ENCODE data around the gene TICAM1. TPM values are rescaled to one million over a fixed set of nuclear protein-coding genes. Genes with fewer than 3 reads are reported as not detected.

Gene TICAM1
- total RNA-seq, 1 experiment from 2014 or later: 7.0 TPM

DNA sequence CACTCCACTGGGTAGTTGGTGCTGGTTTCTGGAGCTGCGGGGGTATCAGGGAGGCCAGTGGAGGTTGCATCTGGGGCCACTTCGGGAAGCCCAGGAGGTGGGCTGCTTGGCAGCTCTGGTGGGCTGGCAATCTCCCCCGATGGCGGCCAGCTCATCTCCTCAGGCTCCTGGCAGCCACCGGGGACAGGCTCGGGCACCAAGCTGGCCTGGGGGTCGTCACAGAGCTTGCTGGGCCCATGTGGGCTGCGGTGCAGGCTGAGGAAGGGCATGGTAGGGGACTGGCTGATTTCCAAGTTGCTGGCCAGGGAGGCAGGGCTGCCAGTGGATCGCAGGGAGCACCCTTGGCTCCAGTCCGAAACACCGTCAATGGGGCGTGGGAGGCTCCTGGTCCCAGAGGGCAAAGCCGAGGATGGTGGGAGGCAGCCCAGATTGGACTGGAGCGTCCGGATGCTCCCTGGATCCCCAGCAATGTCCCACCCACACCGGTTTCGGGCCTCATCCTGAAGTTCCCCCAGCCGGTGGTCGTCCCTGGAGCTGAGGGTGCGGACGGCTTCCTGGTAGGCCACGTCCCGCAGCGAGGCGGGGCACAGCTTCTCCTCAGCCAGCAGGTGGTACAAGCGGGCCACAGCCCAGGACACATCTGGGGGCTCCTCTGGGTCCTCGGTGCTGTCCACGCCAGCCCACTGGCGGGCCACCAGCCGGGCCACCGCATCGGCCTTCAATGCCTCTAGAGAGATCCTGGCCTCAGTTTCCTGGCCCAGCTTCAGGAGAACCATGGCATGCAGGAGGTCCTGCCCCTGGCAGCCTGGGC lies 13.8 kb downstream of the TICAM1 start:
- Histone ChIP-seq H3K36me3 (ENCODE audit: insufficient read depth, low read length, poor library complexity, severe bottlenecking) (peaks cover 9% of the 10 kb centered on the region), H3K9me3 (ENCODE audit: low read depth, low read length, poor library complexity, severe bottlenecking) (no peaks in the 10 kb centered on the region), H3K4me3 (ENCODE audit: low read depth, low read length, poor library complexity, severe bottlenecking) (no peak overlapping the region), H3K4me1 (ENCODE audit: insufficient read depth, low read length, poor library complexity, severe bottlenecking) (peaks cover 5% of the 10 kb centered on the region), H3K27me3 (replicated peaks; ENCODE audit: insufficient read depth, low read depth, low read length, poor library complexity) (no peaks in the 10 kb centered on the region), H3K27ac (ENCODE audit: low read depth, low read length, poor library complexity, severe bottlenecking) (no peak overlapping the region)
- no peak for DNase-seq (ENCODE audit: low spot score)
- no TSS peak for BruUV-seq (replicated peaks)
- ChIA-PET POLR2A (ENCODE audit: low non-redundant PET) (no interaction called here), CTCF (no interaction called here)
- TF ChIP-seq, protein P1, sequence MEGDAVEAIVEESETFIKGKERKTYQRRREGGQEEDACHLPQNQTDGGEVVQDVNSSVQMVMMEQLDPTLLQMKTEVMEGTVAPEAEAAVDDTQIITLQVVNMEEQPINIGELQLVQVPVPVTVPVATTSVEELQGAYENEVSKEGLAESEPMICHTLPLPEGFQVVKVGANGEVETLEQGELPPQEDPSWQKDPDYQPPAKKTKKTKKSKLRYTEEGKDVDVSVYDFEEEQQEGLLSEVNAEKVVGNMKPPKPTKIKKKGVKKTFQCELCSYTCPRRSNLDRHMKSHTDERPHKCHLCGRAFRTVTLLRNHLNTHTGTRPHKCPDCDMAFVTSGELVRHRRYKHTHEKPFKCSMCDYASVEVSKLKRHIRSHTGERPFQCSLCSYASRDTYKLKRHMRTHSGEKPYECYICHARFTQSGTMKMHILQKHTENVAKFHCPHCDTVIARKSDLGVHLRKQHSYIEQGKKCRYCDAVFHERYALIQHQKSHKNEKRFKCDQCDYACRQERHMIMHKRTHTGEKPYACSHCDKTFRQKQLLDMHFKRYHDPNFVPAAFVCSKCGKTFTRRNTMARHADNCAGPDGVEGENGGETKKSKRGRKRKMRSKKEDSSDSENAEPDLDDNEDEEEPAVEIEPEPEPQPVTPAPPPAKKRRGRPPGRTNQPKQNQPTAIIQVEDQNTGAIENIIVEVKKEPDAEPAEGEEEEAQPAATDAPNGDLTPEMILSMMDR (conservative IDR thresholded peaks at IDR 0.05; ENCODE audit: low read depth, low read length): no peak
- no peak for TF ChIP-seq EZH2 (IDR thresholded peaks at IDR 0.05; ENCODE audit: borderline replicate concordance, low read depth, low read length, poor library complexity, severe bottlenecking)
- intact Hi-C loops (cut with micrococcal nuclease; ENCODE audit: unreplicated experiment): no loop called here

DNA sequence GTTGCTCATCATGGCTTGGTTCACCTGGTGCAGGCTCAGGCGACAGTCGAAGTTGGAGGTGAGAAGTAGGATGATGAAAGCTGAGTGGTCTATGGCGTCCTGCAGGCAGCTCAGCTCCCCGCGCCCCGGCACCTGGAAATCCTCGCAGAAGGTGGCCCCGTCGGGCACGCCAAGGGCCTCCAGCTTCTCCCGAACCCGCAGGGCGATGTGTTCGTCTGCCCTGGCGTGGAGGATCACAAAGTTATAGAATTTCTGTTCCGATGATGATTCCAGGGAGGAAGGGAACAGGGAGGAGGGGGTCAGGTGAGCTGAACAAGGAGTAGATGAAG lies 14.6 kb downstream of the TICAM1 start:
- no peaks in the 10 kb centered on the region for H3K27me3 ChIP-seq (replicated peaks; ENCODE audit: insufficient read depth, low read depth, low read length, poor library complexity)
- TF ChIP-seq EZH2 (IDR thresholded peaks at IDR 0.05; ENCODE audit: borderline replicate concordance, low read depth, low read length, poor library complexity, severe bottlenecking): no peak
- TF ChIP-seq, protein P1 (conservative IDR thresholded peaks at IDR 0.05; ENCODE audit: low read depth, low read length): no peak
- intact Hi-C loops (cut with micrococcal nuclease; ENCODE audit: unreplicated experiment): no loop called here
- no peak overlapping the region for H3K27ac ChIP-seq (ENCODE audit: low read depth, low read length, poor library complexity, severe bottlenecking)
- peaks cover 9% of the 10 kb centered on the region for H3K36me3 ChIP-seq (ENCODE audit: insufficient read depth, low read length, poor library complexity, severe bottlenecking)
- peaks cover 5% of the 10 kb centered on the region for H3K4me1 ChIP-seq (ENCODE audit: insufficient read depth, low read length, poor library complexity, severe bottlenecking)
- H3K9me3 ChIP-seq (ENCODE audit: low read depth, low read length, poor library complexity, severe bottlenecking): no peaks in the 10 kb centered on the region
- no peak for DNase-seq (ENCODE audit: low spot score)
- ChIA-PET CTCF (interaction anchor here (0.6 kb wide), 1 partner anchor 25 kb away, joined by 14 read pairs; the partner anchor contains the start of gene FEM1A), POLR2A (ENCODE audit: low non-redundant PET) (no interaction called here)
- no peak overlapping the region for H3K4me3 ChIP-seq (ENCODE audit: low read depth, low read length, poor library complexity, severe bottlenecking)
- BruUV-seq (replicated peaks): no TSS peak

DNA sequence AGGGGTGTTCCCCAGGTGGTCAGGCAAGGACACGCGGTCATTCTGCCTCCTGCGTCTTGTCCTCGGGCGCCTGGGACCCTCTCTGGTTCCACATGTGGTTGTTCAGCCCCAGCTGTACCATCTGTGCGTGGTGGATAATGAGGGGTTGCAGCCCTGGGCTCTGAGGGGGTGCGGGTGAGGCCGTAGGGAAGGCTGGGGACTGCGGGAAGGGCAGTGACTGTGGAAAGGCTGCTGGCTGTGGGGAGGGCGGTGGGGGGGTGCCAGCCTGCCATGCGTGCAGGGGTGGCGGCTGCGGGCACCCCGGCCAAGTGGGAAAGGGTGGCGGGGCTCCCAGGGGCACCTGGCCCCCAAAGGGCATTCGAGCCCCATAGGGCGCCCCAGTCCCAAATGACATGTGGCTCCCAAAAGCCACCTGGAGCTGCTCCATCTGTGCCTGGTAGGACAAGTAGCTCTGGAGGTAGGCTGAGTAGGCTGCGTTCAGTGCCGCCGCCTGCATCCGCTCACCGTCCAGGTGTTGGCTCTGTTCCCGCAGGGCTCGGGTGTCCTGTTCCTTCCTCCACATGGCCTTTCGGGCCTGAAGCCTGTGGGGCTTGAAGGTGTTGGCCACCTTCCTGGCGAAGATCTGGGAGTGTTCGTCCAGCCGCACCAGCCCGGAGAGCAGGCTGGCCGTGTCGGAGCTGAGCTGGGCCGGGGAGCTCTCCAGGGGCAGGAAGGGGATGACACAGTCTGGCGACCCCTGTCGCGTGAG lies 15.1 kb downstream of the TICAM1 start:
- H3K27ac ChIP-seq (ENCODE audit: low read depth, low read length, poor library complexity, severe bottlenecking): no peak overlapping the region
- H3K27me3 ChIP-seq (replicated peaks; ENCODE audit: insufficient read depth, low read depth, low read length, poor library complexity): no peaks in the 10 kb centered on the region
- H3K9me3 ChIP-seq (ENCODE audit: low read depth, low read length, poor library complexity, severe bottlenecking): no peaks in the 10 kb centered on the region
- no TSS peak for BruUV-seq (replicated peaks)
- TF ChIP-seq, protein P1 (conservative IDR thresholded peaks at IDR 0.05; ENCODE audit: low read depth, low read length): no peak
- no peak for TF ChIP-seq EZH2 (IDR thresholded peaks at IDR 0.05; ENCODE audit: borderline replicate concordance, low read depth, low read length, poor library complexity, severe bottlenecking)
- intact Hi-C loops (cut with micrococcal nuclease; ENCODE audit: unreplicated experiment): no loop called here
- H3K4me1 ChIP-seq (ENCODE audit: insufficient read depth, low read length, poor library complexity, severe bottlenecking): peaks cover 5% of the 10 kb centered on the region
- H3K4me3 ChIP-seq (ENCODE audit: low read depth, low read length, poor library complexity, severe bottlenecking): no peak overlapping the region
- POLR2A ChIA-PET (ENCODE audit: low non-redundant PET): no interaction called here
- DNase-seq (ENCODE audit: low spot score): no peak
- CTCF ChIA-PET: interaction anchor here (0.6 kb wide), 1 partner anchor 25 kb away, joined by 14 read pairs; the partner anchor contains the start of gene FEM1A
- H3K36me3 ChIP-seq (ENCODE audit: insufficient read depth, low read length, poor library complexity, severe bottlenecking): peaks cover 9% of the 10 kb centered on the region
